NCI-H1930 (cell line): ENCODE data around the gene MED13L.
A peak's percentile ranks its signal among the peaks of the same experiment; 100 is the strongest.
"Not testable (repeated sequence)": the region's sequence is repeated elsewhere in the genome, so short reads cannot be mapped to it uniquely, and the experiment has no call there.

Experiments
- DNase-seq, 2 experiments: peaks; one replicate each; lab custom pipeline; 2025; lab: John Stamatoyannopoulos, UW

Gene MED13L

GRCh38 chr12:116246490-116247179 is 30.9 kb downstream of the MED13L start:
- DNase-seq = no peak

DNA sequence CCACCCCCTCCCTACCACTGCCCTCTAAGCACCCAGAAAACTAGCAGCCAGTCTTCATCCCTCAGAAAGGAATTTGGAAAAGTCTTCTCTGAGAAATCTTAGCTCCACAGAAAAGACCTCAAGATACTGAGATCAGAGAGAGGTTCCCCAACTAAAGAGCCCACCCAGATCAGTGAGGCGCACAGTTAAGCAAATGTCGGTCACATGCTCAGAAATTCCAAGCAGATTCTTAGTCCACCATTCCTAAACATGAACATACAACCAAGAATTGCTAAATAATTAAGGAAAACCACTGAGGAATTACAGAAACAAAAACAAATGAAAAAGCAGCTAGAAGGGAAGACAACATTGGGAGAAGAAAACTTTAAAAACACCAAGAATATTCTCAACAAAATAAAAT is 32.3 kb downstream of the MED13L start:
- DNase-seq = no peak

GRCh38 chr12:116244474-116245090 is 32.9 kb downstream of the MED13L start:
- DNase-seq = no peak

- DNase-seq = no peak
These were observed 33.5 kb downstream of the MED13L start for GRCh38 chr12:116244001-116244400.

- no peak for DNase-seq
These were observed 34.8 kb downstream of the MED13L start for GRCh38 chr12:116242740-116243139.

GRCh38 chr12:116241157-116241759 is 36.2 kb downstream of the MED13L start:
- no peak for DNase-seq

GRCh38 chr12:116238570-116239119 is 38.8 kb downstream of the MED13L start:
- DNase-seq = not testable (repeated sequence)

DNA sequence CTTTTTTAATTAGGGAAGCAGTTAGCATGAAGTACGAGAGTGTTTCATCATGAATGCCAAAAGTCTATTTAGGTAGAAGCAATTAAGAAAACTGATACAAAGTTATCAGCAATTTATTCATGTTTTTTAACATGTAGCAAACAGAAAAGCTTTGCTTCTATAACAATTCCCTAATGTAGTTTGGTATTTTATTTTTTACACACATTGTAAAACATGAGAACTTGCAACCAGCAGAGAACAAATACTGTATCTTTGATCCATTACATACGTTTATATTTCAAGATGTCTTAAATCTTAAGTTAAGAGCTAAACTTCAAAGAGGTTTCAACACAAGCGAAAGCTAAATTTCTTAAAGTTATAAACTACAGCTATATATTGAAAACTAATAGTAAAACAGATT is 39.3 kb downstream of the MED13L start:
- no peak for DNase-seq

DNA sequence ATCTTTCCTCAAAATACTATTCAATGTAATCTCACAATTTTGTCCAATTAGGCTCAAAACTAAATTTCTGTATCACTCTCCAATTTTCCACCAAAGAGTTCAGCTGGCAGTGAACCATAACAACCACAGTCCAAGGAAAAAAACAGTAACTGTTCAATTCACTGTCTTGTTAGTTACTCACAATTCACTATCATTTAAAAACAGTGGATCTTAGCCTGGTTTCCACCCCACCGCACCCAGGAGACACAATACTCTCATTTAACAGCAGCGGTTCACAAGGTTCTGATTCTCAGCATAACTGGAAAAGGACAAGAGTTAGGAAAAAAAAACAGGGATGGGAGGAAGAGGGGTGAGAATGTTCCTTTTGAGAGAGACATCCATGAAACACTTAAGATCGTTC is 40.5 kb downstream of the MED13L start:
- no peak for DNase-seq

DNA sequence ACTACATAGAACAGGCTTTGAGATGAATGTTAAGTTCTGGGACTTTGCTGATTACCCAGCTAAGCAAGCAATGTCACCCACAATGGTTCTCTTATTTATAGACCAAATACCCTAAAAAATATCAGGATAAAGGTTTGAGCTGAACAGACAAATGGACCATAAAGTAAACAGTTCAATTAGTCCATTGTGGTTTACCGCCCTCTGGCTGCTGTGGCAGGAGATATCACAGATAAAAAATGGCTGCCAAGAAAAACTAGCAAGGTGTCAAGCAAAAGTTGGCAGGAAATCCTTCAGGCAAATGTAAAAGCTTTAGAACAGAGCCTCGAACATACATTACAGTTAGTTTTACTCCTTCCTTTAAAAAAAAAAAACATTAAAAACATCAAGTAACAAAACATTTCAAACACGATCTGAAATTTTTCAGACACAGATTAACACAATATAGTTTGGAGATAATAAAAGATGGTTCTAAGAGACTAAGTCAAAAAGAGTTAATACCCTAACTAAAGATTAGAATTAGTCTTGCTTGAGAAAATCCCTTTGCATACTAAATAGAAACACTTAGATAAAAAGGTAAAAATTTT is 41.3 kb downstream of the MED13L start:
- DNase-seq = peak; percentile 67 to 75

DNA sequence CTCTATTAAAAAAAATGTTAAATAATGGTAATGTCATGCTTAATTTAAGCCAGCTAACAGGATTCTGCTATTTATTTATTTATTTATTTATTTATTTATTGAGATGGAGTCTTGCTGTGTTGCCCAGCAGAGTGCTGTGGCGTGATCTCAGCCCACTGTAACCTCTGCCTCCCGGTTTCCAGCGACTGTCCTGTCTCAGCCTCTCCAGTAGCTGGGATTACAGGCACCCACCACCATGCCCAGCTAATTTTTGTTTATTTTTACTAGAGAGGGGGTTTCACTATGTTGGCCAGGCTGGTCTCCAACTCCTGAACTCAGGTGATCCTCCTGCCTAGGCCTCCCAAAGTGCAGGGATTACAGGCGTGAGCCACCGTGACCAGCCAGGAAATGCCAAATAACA is 43.3 kb downstream of the MED13L start:
- DNase-seq = not testable (repeated sequence)

DNA sequence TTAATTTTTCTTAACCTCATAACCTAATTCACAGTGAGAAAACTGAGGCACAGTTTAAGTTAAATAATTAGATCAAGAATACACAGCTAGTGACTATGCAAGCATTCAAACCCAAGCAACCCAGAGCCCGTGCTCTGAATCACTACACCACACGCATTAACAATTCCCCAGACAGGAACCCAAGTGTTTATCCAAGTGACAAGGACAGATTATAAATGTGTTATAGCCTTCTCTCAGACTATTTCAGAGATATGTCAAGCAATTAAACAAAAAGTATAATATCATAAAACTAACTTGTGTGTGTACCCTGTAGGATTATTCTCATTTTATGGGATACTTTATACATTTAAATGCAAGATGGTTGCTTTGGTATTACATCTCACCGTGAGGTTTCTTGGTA is 43.8 kb downstream of the MED13L start:
- DNase-seq = no peak

DNA sequence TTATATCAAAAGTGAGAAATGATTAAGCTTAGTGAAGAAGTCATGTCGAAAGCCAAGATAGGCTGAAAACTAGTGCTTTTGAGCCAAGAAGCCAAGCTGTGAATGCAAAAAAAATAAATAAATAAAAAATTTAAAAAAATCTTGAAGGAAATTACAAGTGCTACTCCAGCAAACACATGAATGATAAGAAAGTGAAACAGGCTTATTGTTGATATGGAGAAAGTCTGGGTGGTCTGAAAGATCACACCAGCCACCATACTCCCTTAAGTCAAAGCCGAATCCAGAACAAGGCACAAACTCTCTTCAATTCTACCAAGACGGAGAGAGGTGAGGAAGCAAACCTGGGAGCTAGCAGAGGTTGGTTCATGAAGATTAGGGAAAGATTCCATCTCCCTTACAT is 49.7 kb downstream of the MED13L start:
- no peak for DNase-seq

GRCh38 chr12:116226026-116226425 is 51.5 kb downstream of the MED13L start:
- peak; percentile 83 to 86 for DNase-seq

- DNase-seq = peak in 1 of 2 experiments; percentile 33
These were observed 55.1 kb downstream of the MED13L start for GRCh38 chr12:116222358-116222757.

DNA sequence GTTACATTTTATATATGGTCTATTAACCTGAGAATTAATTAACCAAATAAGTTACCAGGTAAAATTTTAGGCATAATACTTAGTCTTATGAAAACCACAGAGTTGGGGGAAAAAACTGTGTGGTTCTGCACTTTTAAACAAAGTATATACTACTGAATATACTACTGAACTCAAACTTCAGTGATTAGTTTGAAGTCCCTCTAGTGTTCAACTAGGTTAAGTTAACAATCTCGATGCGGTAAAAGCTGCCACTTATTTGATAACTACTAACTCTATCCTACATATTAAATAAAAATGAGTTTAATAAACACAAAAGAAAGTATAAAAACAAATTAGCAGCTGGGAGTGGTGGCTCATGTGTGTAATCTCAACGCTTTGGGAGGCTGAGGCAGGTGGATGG is 56.7 kb downstream of the MED13L start:
- no peak for DNase-seq

- DNase-seq = no peak
These were observed 60.3 kb downstream of the MED13L start for GRCh38 chr12:116217045-116217735.

- DNase-seq = no peak
These were observed 61.3 kb downstream of the MED13L start for GRCh38 chr12:116216022-116216756.

DNA sequence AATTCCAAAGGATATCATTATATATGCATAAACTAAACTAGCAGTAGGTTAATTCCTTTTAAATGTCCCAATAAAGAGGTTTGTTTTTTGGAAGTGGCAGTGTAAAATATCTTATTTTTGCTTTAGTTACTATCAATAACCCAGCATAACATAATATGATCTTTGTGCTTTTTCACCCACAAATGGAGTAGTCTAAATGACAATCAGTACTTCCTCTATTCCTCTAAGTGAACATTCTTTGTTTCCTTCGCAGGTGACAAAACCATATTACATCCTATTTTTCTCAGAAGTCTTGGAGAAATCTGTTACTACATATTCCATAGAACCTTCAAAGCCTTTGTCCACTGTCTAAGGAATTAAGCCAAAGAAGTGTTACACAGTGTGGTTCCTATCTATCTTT is 62.5 kb downstream of the MED13L start:
- DNase-seq = no peak

GRCh38 chr12:116213885-116214527 is 63.5 kb downstream of the MED13L start:
- no peak for DNase-seq

DNA sequence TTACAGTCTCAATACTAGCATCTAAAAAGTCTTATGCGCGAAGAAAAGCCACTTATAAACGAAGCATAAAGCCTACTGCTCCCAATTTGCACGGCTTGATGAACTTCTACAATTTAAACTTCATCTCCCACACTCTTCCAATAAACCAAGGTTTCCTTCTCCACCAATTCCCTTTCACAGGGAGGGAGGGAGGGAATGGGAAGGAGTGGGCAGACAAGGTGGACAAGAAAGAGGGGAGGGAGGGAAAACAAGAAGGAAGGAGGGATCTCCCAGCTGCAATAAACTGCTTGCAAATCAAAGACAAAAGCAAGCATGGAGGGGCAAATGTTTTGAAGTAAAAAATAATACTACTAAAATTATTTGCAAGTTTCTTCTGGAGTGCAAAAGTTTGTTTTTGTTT is 64.5 kb downstream of the MED13L start:
- DNase-seq = no peak
